CD14-positive monocyte (primary cell): ENCODE measurements around the gene IFFO2. TPM values are rescaled to one million over a fixed set of nuclear protein-coding genes. Genes with fewer than 3 reads are reported as not detected.
A peak's percentile ranks its signal among the peaks of the same experiment; 100 is the strongest.

Source experiments
- DNase-seq, 3 donors: peaks; one replicate each; pipeline ENCODE4 v3.0.0-alpha.2; 2011 to 2022
- H2AFZ ChIP-seq: 2 replicates; pipeline ENCODE4 v1.6.0; 2012; ENCODE audit warnings: mild to moderate bottlenecking, low read depth, low read length, inconsistent platforms; ENCODE audit not compliant: insufficient read depth, poor library complexity, severe bottlenecking
- H3K27ac ChIP-seq, 2 donors: 1 replicate in 1 of 2; 2 replicates in 1 of 2; pipeline ENCODE4 v1.5.1; 2012 to 2013; ENCODE audit warnings: low read length in 2 of 2, control low read depth in 1 of 2, inconsistent platforms in 1 of 2, low read depth in 1 of 2, mild to moderate bottlenecking in 1 of 2
- H3K27me3 ChIP-seq, 2 donors: one replicate each; pipeline versions ENCODE4 v1.6.0 to v1.6.1; 2011 to 2013; ENCODE audit warnings: low read length in 2 of 2; ENCODE audit not compliant: control insufficient read depth in 2 of 2, insufficient read depth in 2 of 2
- H3K36me3 ChIP-seq, 2 donors: replicated peaks in 1 of 2; 1 replicate in 1 of 2; 2 replicates in 1 of 2; pipeline versions ENCODE4 v1.5.1 to v1.6.1; 2012 to 2013; ENCODE audit warnings: low read length in 2 of 2, control low read depth in 1 of 2, inconsistent platforms in 1 of 2, mild to moderate bottlenecking in 1 of 2; ENCODE audit not compliant: insufficient read depth in 2 of 2, control insufficient read depth in 1 of 2
- H3K4me1 ChIP-seq, 2 donors: 1 replicate in 1 of 2; 2 replicates in 1 of 2; pipeline versions ENCODE4 v1.5.1 to v1.6.1; 2012 to 2013; ENCODE audit warnings: low read length in 2 of 2, control low read depth in 1 of 2, inconsistent platforms in 1 of 2, mild to moderate bottlenecking in 1 of 2, moderate library complexity in 1 of 2; ENCODE audit not compliant: insufficient read depth in 2 of 2, control insufficient read depth in 1 of 2
- H3K4me2 ChIP-seq: replicated peaks from 2 replicates; pipeline ENCODE3; 2012; ENCODE audit warnings: low read length, moderate library complexity, mild to moderate bottlenecking; ENCODE audit not compliant: poor library complexity, severe bottlenecking; ENCODE audit errors: extremely low read depth
- H3K4me3 ChIP-seq, 3 experiments: fragments of 200-600 bp in 1 of 3; sonication (generic) in 1 of 3; replicated peaks in 1 of 3; 1 replicate in 2 of 3; 2 replicates in 1 of 3; pipeline ENCODE4 v1.5.1; 2011 to 2013; ENCODE audit warnings: low read length in 3 of 3, mild to moderate bottlenecking in 3 of 3, control low read depth in 2 of 3, low read depth in 2 of 3, inconsistent platforms in 1 of 3, moderate library complexity in 1 of 3
- H3K79me2 ChIP-seq: 2 replicates; pipeline ENCODE4 v1.6.0; 2012; ENCODE audit warnings: mild to moderate bottlenecking, control low read depth, inconsistent platforms, low read length, moderate library complexity; ENCODE audit not compliant: insufficient read depth
- H3K9ac ChIP-seq: 2 replicates; pipeline ENCODE4 v1.6.0; 2017; ENCODE audit warnings: low read length, mild to moderate bottlenecking; ENCODE audit not compliant: insufficient read depth, poor library complexity, severe bottlenecking
- H3K9me3 ChIP-seq, 2 donors: replicated peaks in 1 of 2; 1 replicate in 1 of 2; 2 replicates in 1 of 2; pipeline versions ENCODE4 v1.5.1 to v1.6.1; 2012 to 2013; ENCODE audit warnings: low read length in 2 of 2, control low read depth in 1 of 2; ENCODE audit not compliant: control insufficient read depth in 1 of 2, insufficient read depth in 1 of 2
- H4K20me1 ChIP-seq: 2 replicates; pipeline ENCODE4 v1.6.0; 2012; ENCODE audit warnings: mild to moderate bottlenecking, low read length, control low read depth, moderate library complexity; ENCODE audit not compliant: insufficient read depth
- H3K27ac Mint-ChIP-seq, 7 donors: one replicate each; pipeline ENCODE4 v1.8.0; 2020; ENCODE audit warnings: mild to moderate bottlenecking in 7 of 7, mixed read lengths in 7 of 7, moderate library complexity in 6 of 7, inconsistent platforms in 2 of 7
- H3K27me3 Mint-ChIP-seq, 3 donors: one replicate each; pipeline ENCODE4 v1.8.0; 2021 to 2022; ENCODE audit warnings: low read depth in 3 of 3, mild to moderate bottlenecking in 3 of 3, mixed read lengths in 3 of 3, moderate library complexity in 3 of 3, inconsistent platforms in 1 of 3
- H3K36me3 Mint-ChIP-seq, 2 donors: one replicate each; pipeline ENCODE4 v1.8.0; 2020; ENCODE audit warnings: mixed read lengths in 2 of 2, inconsistent platforms in 1 of 2, mild to moderate bottlenecking in 1 of 2
- H3K4me1 Mint-ChIP-seq: one replicate; pipeline ENCODE4 v1.8.0; 2020; ENCODE audit warnings: mild to moderate bottlenecking, mixed read lengths
- H3K4me3 Mint-ChIP-seq, 2 donors: one replicate each; pipeline ENCODE4 v1.8.0; 2020; ENCODE audit warnings: mild to moderate bottlenecking in 2 of 2, mixed read lengths in 2 of 2, moderate library complexity in 1 of 2
- H3K9me3 Mint-ChIP-seq, 7 donors: one replicate each; pipeline ENCODE4 v1.8.0; 2020 to 2022; ENCODE audit warnings: mixed read lengths in 7 of 7, mild to moderate bottlenecking in 6 of 7, moderate library complexity in 6 of 7, inconsistent platforms in 2 of 7
- WGBS: methylation state at CpG from one replicate; pipeline ENCODE4 v1.1.5; 2013; ENCODE audit warnings: missing lambda C conversion rate; ENCODE audit not compliant: insufficient coverage; 5-methylcytosine and 5-hydroxymethylcytosine counted together
- intact Hi-C, 2 donors: fragments of 100-400 bp; cut with micrococcal nuclease; formaldehyde crosslinking; loops; one replicate each; pipeline versions ENCODE4 v1.15.0 to v1.15.1; 2023
- polyA plus RNA-seq, 3 donors: library from polyadenylated mRNA; depleted of rRNA in 1 of 3; unstranded in 2 of 3; stranded (reverse) in 1 of 3; fragments of 300-500 nt in 2 of 3; fragments of >200 nt in 1 of 3; fragmentation: Illumina TruSeq in 2 of 3; gene quantifications; 1 replicate in 2 of 3; 2 replicates in 1 of 3; pipeline ENCODE4 v1.2.3, GENCODE V29; 2012 to 2021
- TF ChIP-seq, protein P1 (sequence below): fragments of 200-600 bp; IDR thresholded peaks from one replicate; pipeline ENCODE4 v1.8.0; 2022; ENCODE audit warnings: antibody characterized with exemption, mild to moderate bottlenecking

IFFO2 gene
- polyA plus RNA-seq, 3 donors: 0.78 to 17.5 (median 0.94) TPM

DNA sequence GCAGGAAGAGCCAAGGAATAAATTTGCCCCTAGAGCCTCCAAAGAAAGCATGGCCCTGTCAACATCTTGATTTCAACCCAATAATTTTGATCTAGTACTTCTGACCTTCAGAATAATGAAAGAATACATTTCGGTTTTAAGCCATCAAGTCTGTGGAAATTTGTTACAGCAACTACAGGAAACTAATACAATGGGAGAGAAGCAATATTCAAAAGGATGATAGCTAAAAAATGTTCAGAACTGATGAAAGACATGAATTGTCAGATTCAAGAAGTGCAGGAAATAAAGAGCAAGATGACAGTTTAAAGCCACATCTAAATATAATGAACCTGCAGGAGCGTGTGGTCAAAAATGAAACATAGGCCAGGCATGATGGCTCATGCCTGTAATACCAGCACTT, 24.8 kb upstream of the IFFO2 start:
- H3K36me3 ChIP-seq: no peaks in the 10 kb centered on the region
- peaks cover 12 to 24% (median 21%) of the 10 kb centered on the region in 7 donors for H3K9me3 Mint-ChIP-seq
- no peak overlapping the region for H3K27ac ChIP-seq
- H3K4me1 ChIP-seq: no peaks in the 10 kb centered on the region
- no peaks in the 10 kb centered on the region for H3K4me1 Mint-ChIP-seq
- H2AFZ ChIP-seq: no peak overlapping the region
- TF ChIP-seq, protein P1, sequence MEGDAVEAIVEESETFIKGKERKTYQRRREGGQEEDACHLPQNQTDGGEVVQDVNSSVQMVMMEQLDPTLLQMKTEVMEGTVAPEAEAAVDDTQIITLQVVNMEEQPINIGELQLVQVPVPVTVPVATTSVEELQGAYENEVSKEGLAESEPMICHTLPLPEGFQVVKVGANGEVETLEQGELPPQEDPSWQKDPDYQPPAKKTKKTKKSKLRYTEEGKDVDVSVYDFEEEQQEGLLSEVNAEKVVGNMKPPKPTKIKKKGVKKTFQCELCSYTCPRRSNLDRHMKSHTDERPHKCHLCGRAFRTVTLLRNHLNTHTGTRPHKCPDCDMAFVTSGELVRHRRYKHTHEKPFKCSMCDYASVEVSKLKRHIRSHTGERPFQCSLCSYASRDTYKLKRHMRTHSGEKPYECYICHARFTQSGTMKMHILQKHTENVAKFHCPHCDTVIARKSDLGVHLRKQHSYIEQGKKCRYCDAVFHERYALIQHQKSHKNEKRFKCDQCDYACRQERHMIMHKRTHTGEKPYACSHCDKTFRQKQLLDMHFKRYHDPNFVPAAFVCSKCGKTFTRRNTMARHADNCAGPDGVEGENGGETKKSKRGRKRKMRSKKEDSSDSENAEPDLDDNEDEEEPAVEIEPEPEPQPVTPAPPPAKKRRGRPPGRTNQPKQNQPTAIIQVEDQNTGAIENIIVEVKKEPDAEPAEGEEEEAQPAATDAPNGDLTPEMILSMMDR: no peak
- no peak overlapping the region for H3K9ac ChIP-seq
- no peaks in the 10 kb centered on the region for H4K20me1 ChIP-seq
- H3K27me3 ChIP-seq: peaks cover 2 to 7% of the 10 kb centered on the region in 2 donors
- H3K4me2 ChIP-seq: no peak overlapping the region
- peaks cover 14 to 38% (median 23%) of the 10 kb centered on the region in 3 donors for H3K27me3 Mint-ChIP-seq
- WGBS: no CpG with 5 or more reads among the region's 2 CpGs
- H3K9me3 ChIP-seq: peaks cover 7 to 8% of the 10 kb centered on the region in 2 donors
- H3K36me3 Mint-ChIP-seq: no peaks in the 10 kb centered on the region
- no peak for DNase-seq
- intact Hi-C loops: no loop called here
- no peak overlapping the region for H3K27ac Mint-ChIP-seq
- no peak overlapping the region for H3K4me3 ChIP-seq
- no peaks in the 10 kb centered on the region for H3K79me2 ChIP-seq
- peak overlapping the region in 1 of 2 donors; percentile 43 for H3K4me3 Mint-ChIP-seq

DNA sequence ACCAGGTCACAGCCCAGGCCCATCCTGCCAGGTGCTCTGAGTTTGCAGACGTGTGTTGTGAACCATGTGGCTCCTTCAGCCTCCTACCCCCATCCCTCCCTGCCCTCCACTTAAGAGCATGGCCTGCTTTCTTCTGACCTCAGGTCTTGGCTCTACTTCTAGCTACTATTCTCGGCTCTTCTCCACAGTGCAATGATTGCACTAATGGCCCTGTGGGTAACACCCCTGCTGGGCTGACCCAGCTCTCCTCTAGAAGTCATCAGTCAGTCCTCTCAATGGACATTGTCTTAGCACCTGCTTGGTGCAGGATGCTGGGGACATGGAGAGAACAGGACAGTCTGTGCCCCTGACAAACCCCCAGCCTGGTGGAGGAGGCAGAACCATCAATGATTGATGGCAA, 22.2 kb upstream of the IFFO2 start:
- TF ChIP-seq, protein P1: no peak
- Histone ChIP-seq H3K36me3 (no peaks in the 10 kb centered on the region), H3K9ac (no peak overlapping the region), H3K4me3 (no peak overlapping the region), H3K79me2 (no peaks in the 10 kb centered on the region), H3K27me3 (peaks cover 5 to 7% of the 10 kb centered on the region in 2 donors), H2AFZ (no peak overlapping the region), H4K20me1 (no peaks in the 10 kb centered on the region), H3K27ac (no peak overlapping the region), H3K9me3 (peaks cover 7 to 8% of the 10 kb centered on the region in 2 donors), H3K4me1 (no peaks in the 10 kb centered on the region), H3K4me2 (no peak overlapping the region)
- Mint-ChIP-seq H3K4me3 (no peak overlapping the region), H3K27me3 (peaks cover 8 to 27% (median 17%) of the 10 kb centered on the region in 3 donors), H3K9me3 (peaks cover 12 to 24% (median 21%) of the 10 kb centered on the region in 7 donors), H3K27ac (peak overlapping the region in 1 of 7 donors; percentile 4), H3K4me1 (peaks cover 4% of the 10 kb centered on the region), H3K36me3 (no peaks in the 10 kb centered on the region)
- intact Hi-C loops: no loop called here
- whole genome bisulfite sequencing: 86% methylated on average over 2 of the region's 2 CpGs
- DNase-seq: no peak
